ENCODE measurements around the gene PREP. TPM values are rescaled to one million over a fixed set of nuclear protein-coding genes. Genes with fewer than 3 reads are reported as not detected.
"Not testable (repeated sequence)": the region's sequence is repeated elsewhere in the genome, so short reads cannot be mapped to it uniquely, and the experiment has no call there.

PREP gene
- total RNA-seq, 1 experiment from 2014 or later: 28.1 TPM

DNA sequence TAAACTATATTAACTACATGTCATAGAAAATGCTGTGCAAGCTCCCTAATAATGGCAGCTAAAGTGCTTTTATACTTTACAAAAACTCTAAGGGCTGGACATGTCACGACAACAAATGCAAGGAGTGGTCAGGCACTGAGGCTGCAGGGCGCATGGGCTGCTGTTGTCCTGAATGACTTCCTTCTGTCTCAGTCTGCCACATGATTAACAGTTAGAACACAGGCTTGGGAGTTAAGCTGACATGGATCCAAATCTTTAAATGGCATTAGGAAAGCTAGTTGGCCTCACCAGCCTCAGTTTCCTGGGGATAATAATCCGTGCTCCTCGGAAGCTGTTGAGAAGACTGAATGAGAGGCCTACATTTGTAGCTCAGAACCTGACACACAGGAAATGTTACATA lies 57.4 kb downstream of the PREP start:
- no peak for DNase-seq (ENCODE audit: low read depth)

DNA sequence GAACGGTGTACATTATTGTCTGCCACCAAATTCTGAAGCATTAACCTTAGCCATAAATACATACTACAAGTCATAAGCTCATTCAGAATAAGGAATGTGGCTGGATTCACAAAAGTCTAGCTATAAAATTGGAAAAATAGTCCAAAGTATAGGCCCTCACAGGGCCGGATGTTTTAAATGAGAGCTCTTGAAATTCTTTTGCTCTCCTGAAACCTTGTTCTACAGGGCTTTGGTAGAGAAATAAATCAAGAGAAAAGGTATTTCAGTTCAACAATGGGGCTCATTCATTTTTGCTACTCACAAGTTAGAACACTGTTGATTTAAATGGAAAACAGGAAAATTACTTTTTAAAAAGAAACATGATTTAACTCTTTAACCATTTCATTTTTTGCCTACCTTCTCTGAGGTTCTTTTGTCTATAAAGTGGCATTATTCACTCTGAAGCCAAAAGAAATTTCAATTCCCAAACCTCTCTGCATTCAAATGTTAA lies 58.0 kb downstream of the PREP start:
- no peak for DNase-seq (ENCODE audit: low read depth)

DNA sequence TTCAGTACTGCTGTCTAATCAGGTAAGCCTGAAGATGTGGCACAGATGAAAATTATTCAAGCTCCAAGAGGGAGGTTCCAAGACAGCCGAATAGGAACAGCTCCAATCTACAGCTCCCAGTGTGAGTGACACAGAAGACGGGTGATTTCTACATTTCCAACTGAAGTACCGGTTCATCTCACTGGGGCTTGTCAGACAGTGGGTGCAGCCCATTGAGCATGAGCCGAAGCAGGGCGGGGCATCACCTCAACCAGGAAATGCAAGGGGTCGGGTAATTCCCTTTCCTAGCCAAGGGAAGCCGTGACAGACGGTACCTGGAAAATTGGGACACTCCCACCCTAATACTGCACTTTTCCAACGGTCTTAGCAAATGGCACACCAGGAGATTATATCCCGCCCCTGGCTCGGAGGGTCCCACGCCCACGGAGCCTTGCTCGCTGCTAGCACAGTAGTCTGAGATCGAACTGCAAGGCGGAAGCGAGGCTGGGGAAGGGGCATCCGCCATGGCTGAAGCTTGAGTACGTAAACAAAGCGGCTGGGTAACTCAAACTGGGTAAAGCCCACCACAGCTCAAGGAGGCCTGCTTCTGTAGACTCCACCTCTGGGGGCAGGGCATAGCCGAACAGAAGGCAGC lies 64.4 kb downstream of the PREP start:
- DNase-seq (ENCODE audit: low read depth): not testable (repeated sequence)

DNA sequence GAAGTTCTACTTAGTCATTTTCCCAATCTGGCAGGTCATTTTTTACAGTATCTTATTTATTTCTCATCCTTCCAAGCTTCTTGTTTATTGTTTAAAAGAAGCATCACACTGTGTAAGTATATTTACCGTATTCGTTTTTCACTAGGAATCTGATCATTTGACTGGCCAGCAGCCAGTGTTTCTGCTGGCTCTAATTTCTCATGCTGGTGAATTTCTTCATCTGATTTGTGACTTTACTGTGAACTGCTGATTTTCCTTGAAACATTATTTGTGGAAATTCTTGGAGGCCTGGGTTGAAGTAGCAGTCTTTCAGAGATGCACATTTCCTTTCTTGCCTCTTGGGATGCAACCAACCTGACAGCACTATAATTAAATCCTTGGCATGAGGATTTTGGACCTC lies 65.9 kb downstream of the PREP start:
- DNase-seq (ENCODE audit: low read depth): no peak

DNA sequence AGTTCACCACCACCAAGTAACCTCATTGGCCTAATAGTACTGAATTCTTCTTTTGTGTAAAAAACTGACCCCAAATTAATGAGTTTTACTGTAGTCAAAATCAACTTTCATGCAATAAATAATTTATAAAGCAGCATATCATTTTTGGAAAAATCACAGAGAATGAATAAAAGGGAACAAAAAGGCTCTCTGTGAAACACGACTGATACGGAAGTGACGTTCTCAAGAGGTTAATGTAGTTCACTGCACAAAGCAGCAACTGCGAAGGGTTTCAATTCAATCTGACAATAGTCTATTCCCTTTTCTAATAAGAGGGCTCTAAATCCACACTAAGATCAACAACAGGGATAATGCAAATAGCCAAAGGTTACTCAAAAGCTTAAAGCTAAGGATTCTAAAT lies 70.3 kb downstream of the PREP start:
- DNase-seq (ENCODE audit: low read depth): no peak

DNA sequence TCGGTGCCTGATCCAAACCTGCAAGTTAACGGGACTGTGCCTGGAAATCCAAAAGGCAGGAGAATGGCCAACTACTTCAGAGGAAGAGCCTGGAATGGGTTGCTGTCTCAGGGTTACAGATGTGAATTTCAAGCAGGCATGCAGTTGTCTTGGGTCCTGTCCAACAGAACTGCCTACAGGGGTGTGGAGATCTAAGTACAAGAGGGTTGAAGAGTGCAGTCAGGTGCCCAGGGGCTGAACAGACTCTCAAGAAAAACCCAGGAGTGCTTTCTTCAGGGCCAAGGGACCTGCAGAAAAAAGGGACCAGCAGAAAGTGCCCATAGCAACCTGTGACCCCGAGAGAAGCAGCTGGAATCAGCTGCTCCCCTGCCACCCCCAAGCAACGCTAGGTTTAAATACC lies 71.0 kb downstream of the PREP start:
- no peak for DNase-seq (ENCODE audit: low read depth)

DNA sequence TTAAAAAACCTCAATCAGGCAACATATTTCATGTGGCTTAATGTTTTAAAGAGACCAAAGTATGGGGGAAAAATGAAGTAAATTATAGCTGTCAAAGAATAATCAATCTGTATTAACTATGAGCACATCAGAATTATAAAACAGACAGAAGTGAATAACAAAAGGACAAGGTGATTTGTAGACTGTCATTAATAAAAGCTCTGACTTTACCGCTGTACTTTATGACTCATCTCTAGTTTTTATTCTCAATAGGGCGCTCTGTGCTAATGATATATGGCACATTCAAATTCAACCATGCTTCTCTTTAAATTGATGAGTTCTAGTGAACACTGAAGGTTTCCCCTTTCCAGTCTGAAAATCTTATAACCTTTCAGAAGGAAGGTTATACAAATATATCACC lies 72.0 kb downstream of the PREP start:
- DNase-seq (ENCODE audit: low read depth): no peak

DNA sequence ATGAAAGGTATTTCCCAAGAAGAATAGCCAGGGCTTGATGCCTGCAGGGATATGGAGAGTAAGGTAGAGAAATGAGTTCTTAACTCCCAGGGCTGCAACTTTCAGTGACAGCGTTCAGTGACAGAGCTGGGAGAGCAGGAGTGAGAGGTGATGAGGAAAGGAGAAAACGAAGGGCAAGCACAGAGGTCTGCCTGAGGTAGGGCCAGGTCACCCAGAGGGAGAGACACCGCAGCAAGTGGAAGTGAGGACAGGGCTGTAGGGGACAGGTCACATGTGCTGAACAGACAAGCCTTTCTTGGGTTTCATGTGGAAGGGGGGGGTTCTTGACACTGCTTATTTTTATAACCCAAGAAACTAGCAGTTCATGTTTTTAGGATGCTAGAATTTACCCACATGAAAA lies 72.5 kb downstream of the PREP start:
- DNase-seq (ENCODE audit: low read depth): no peak

DNA sequence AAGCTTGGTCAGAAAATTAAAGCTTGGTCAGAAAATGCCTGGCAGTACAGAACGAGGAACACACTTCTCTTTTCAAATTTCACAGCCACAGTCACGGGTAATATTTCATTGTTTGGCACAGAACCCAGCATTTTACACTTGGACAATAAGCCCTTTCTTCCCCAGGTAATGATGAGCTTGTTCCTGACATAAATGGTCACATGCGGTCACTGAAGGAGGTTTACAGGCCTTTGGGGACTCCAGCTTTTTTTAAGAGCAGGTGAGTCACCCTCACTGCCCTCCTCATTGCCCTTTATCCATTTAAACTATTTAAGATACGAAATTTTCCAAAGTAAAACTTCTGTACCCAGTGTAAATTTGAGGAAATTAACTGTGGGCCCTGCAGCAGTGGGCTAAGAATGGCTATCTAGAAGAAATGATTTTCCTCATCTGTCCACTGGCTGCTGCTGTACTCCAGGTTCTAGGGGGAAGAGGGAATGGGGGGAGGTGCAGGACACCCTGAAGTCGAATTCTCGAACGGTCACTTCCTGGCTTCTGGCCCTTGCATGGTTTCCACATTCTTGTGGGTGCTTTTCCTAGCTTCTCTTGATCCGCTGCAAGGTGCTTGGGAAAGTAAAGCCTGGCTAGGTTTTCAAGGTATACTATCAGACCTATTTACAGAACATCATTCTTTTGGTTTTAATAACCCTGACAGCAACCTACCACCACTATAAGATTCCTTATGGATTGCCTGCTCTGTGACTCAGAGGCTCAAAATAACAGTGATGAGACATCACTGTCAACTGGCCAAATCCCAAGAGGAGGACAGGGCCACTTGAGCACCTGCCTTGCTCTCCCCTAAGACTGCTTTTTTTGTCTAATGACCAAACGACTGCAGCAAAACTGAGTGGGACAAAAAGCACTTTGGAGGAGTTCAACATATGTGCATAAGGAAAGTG lies 75.8 kb downstream of the PREP start:
- DNase-seq (ENCODE audit: low read depth): peak; percentile 91

DNA sequence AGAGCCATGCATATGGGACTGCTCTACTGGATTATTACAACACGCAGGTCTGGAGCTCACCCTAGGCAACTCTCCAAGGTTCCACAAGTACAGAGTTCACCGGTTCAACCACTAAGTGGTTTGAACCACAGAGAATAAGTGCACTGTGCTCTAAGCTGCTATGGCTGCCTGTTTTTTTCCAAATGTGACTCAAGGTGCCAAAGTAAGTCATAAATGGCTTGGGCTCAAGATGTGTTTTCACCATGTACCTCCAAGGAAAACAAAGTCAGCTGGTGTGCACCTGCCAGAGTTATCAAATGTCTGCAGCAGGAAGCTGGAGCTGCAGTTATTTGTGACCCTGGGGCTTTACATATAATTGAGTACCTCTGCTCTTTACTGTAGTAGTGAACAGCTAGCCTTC lies 76.7 kb downstream of the PREP start:
- DNase-seq (ENCODE audit: low read depth): peak; percentile 94

DNA sequence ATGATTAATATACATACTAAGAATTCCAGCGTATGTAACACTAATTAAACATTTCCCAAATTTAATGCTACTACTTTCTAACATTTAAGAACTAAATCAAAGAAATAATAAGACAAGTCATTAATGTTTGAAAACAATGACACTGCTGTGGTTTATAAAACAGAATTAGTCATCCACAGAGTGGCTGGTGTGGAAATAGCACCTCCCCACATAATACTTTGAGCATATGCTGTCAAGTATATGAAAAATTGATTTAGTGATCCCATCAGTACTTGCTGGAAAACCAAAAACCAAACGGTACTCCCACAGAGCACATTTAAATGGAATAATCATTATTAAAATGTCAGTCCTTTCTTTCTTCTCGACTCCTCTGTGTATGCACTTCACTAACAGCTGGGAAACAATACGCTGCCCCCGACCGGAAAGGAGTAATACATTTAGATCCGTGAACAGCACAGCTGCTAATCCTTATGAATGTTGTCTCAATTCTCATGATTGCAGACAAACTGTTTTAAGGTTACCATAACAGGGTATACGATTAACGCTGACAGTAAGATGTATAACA lies 78.4 kb downstream of the PREP start:
- DNase-seq (ENCODE audit: low read depth): peak; percentile 28

DNA sequence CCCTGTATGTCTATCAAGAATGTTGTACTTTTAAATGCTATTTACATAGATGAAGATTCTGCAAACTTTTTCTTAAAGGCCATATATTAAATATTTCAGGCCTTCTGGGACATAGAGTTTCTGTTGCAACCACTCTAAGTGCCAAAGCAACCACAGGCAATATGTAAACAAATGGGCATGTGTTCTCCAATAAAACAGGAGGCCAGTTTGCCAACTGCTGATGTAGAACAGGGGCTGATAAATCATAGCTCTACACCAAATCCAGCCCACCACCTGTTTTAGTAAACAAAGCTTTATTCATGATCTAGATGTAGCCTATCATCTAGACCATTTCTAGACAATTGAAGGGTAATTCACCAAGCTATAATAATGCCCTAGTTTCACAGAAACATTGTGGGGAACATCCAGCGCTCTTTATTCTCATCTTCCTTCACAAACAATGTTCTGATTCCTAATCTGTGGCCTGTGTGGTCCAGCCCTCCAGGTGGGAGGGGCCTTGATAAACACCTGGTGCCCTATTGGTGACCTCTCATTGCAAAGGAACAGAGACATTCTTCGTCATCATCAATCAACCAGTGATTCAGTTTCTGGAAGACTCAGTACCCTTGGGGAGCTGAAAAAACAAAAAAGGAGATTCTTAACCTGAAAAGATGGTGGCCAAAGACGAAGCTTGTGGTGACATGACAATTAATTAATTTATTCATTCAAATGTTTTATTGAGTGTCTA lies 80.2 kb downstream of the PREP start:
- DNase-seq (ENCODE audit: low read depth): peak; percentile 28

DNA sequence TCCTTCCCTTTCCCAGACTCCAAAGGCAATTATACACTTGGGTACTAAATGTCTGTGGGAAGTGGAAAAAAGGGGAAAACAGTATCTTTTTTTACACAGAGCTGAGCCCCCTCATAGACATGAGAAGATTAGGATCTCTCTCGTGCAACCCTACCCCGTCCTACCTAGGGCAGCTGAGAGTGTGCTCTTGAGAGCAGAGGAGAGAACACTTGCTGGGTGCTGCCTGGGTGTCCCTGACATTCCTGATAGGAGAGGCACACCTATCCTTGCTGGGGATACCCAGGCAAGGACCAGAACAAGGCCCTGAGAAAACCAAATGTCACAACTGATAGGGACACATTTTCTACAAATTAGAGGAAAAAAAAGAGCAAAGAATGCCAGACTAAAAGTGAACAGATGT lies 81.2 kb downstream of the PREP start:
- no peak for DNase-seq (ENCODE audit: low read depth)

DNA sequence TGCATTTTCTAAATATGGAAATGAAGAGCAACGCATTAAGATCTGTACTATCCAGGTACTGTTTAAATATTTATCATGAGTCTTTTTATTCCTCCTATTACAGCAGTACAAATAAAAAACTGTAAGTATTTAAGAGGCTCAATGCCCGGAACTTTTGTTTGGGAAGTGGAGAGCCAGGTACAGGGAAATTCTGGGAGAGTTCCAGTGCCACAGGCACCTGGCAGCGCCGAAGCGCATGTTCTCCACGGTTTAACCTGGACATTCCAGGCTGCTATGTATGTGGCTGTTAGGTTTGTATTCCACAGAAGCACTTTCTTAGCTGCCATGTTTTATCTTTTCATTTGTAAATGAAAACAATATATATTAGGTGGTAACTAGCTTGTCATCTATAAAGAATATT lies 81.7 kb downstream of the PREP start:
- no peak for DNase-seq (ENCODE audit: low read depth)

DNA sequence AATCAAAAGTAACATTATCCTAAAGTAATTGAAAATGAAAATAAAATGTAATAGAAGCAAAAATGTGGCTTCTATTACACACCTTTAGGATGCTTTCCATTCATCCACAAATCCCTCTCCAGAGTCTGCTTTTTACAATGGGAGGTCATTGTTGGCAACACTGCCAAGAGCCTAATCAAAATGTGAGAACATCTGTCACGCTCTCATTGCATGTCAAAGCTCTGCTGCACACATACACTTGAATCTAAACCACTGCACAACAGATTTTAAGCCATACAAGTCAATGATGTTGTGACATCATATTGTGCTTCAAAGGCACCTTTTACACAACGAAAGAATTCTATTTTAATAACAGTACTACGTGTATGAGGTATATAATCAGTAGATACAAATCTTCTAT lies 82.1 kb downstream of the PREP start:
- no peak for DNase-seq (ENCODE audit: low read depth)

DNA sequence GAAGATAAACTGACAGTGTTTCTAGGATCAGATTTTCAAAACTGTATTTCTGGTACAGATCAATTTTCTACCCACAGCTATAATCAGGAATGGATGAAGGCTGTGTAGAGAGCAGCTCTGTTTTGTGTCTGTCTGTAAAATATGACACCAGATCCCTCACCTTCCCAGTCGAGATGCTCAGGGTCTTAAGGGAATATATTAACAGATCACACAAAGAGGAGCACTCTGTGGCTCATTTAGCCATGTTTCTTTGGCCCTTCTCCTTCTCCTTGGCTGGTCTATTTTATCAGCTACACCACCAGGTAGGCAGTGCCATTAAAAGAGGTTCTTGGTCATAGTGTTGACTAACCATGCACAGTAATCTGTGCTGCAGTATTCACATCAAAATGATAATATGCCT lies 82.6 kb downstream of the PREP start:
- no peak for DNase-seq (ENCODE audit: low read depth)

DNA sequence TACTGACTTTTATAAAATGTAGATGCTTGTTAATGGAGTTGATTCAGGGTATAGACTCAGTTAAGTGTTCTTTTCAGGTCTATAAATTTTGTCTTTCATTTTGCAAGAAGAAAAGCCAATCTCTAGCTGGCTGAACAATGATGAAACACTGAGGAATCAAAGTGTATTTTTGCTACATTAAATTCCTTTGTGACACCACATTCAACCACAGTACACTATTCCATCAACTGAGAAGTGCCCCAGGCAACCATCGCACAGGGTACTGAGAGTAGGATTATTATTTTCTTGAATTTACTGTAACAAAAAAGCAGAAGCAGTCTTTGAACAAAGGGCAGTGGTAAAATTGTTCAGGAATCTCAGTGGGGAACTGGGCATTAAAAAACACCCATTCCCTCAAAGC lies 83.6 kb downstream of the PREP start:
- peak; percentile 97 for DNase-seq (ENCODE audit: low read depth)

DNA sequence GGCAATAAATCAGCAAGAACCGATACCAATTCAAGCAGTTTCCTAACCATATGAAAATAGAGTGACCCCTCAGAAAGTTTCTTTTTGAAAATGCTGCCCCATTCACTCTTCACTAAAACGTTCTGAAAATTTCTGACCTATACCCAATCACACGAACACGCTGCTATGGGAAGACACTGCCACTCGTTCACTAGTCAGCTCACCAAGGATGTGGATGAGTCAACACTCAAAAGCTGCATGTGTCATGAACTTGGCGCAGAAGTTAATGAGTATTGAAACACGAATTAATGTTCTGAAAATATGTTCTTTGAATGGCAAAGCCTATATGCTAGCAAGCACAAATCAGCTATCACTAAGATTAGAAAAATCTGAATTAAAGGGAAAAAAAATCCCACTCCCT lies 84.2 kb downstream of the PREP start:
- DNase-seq (ENCODE audit: low read depth): peak; percentile 92

DNA sequence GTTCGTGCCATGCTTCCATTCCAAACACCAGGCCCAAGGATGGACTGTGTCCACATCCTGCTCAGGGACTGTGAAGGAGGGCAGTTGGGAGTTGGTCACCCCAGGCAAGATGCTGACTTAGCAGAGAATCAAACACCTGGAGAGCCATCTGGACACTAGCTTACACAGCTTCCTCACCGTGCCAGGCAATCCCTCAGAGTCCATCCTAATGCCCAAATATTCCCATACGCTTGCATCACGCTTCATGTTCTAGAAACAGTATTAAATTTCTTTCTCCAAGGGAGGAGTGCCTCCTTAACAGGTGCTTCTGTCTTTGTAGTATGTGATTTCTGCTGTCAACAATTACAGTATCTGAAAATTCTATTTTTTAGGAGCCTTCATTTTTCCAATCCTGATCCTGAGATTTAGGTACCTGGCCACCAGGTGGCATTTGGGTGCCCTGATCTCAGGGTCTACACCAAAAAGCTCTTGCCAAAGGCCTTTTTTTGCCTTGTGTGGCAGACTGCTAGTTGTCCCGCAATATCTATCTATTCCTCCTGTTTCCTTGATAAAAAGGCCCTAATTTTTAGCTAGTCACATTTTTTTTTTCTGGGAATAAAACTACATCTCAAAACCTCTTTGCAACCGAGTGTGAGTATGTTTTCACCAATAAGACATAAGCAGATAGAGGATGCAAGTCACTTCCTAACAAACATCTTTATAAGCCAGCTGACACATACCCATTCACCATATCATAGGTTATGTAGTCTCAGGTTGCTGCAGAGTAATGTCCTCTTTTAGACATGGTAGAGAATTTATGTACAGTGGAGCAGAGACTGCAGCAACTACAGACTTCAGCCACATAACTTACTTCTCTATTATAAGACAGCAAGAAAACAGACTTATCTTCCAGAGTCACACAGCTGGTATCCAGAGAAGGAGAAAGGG lies 85.0 kb downstream of the PREP start:
- peak; percentile 32 for DNase-seq (ENCODE audit: low read depth)

DNA sequence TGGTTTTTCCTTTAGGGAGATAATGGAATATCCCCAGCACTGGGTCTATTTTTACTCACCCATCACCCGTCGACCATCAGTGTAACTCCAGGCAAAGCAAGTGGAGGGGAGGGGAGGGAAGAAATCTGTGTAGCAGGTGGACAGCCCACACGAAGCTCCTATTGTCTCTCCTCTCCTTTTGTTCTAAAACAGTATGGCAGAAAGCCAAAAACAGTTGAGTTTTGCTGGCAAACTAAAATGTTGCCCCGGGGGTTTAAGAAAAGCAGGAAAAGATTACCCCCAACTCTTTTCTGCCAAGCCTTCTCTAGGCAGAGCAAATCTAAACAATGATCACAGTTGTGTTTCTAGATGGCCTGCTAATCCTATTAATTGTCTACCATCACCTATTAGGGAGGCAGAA lies 89.7 kb downstream of the PREP start:
- no peak for DNase-seq (ENCODE audit: low read depth)

DNA sequence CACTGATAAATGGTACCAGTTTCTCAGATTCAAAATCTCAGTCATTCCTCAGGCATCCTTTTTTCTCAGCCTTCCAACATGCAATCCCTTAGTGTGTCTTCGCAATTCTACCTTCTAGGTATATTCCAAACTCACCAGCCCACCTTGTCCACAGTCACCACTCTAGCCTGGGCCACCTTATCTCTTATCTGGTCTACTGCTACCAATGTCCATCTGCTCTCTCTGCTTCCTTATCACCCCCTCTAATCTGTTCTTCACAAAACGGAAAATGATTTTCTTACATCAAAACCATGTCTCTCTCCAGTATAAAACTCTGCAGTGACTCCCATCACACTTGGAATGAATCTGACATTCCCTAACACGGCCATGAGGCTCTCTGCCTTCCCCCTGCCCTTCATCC lies 91.9 kb downstream of the PREP start:
- no peak for DNase-seq (ENCODE audit: low read depth)

Data from M059J (cell line).